Endothelial cell of umbilical vein (primary cell): ENCODE measurements around the gene TMEFF2. TPM values are rescaled to one million over a fixed set of nuclear protein-coding genes. Genes with fewer than 3 reads are reported as not detected.

Experiments
- BruUV-seq: library from RNA; stranded (reverse); fragments of 400-500 nt; replicated peaks from 2 replicates; lab custom pipeline; 2021; lab: Mats Ljungman, UMichigan
- CTCF ChIA-PET: fragments of 300-600, 350-600 bp; sonication (Branson Sonifier 250); formaldehyde crosslinking; loops from one replicate; lab custom pipeline; 2021; ENCODE audit warnings: antibody characterized with exemption, inconsistent platforms; lab: Charles Lee
- POLR2A ChIA-PET: fragments of 300-600, 350-600 bp; sonication (Branson Sonifier 250); formaldehyde crosslinking; loops from one replicate; lab custom pipeline; 2021; ENCODE audit warnings: antibody characterized with exemption, inconsistent platforms; lab: Charles Lee
- DNase-seq: peaks from one replicate; pipeline ENCODE4 v3.0.0-alpha.2; 2011; ENCODE audit warnings: low read depth, low spot score
- FAIRE-seq: peaks from 2 replicates; lab custom pipeline; 2011; peaks lifted over from hg19 to GRCh38; lab: Jason Lieb, UNC
- H2AFZ ChIP-seq: 2 replicates; pipeline ENCODE4 v1.6.0; 2012; ENCODE audit warnings: low read depth, low read length, control low read depth, inconsistent platforms
- H3K27ac ChIP-seq: 2 replicates; pipeline ENCODE4 v1.5.1; 2011; ENCODE audit warnings: low read depth, mild to moderate bottlenecking, control low read depth, low read length, moderate library complexity; ENCODE audit not compliant: insufficient read depth
- H3K27me3 ChIP-seq, 2 experiments: 2 replicates each; pipeline versions ENCODE4 v1.6.0 to v1.6.1; 2011; ENCODE audit warnings: low read length in 2 of 2, mixed read lengths in 1 of 2; ENCODE audit not compliant: control insufficient read depth in 2 of 2, insufficient read depth in 2 of 2
- H3K36me3 ChIP-seq, 2 experiments: 2 replicates in 1 of 2; 3 replicates in 1 of 2; pipeline ENCODE4 v1.5.1; 2011; ENCODE audit warnings: low read length in 2 of 2, mild to moderate bottlenecking in 1 of 2, moderate library complexity in 1 of 2; ENCODE audit not compliant: control insufficient read depth in 2 of 2, insufficient read depth in 2 of 2; ENCODE audit errors: extremely low read depth in 1 of 2
- H3K4me1 ChIP-seq: 3 replicates; pipeline ENCODE4 v1.5.1; 2011; ENCODE audit warnings: mild to moderate bottlenecking, low read length; ENCODE audit not compliant: control insufficient read depth, insufficient read depth; ENCODE audit errors: extremely low read depth
- H3K4me2 ChIP-seq: 2 replicates; pipeline ENCODE4 v1.6.1; 2011; ENCODE audit warnings: low read length, control low read depth, mixed read lengths; ENCODE audit not compliant: insufficient read depth
- H3K4me3 ChIP-seq, 3 experiments: fragments of 200-600 bp in 1 of 3; sonication (generic), shearing (Covaris generic) in 1 of 3; replicated peaks in 1 of 3; 2 replicates each; pipeline ENCODE4 v1.5.1; 2011 to 2016; ENCODE audit warnings: control low read depth in 3 of 3, low read length in 3 of 3, mild to moderate bottlenecking in 2 of 3, inconsistent platforms in 1 of 3, low read depth in 1 of 3, moderate library complexity in 1 of 3; ENCODE audit not compliant: insufficient read depth in 1 of 3
- H3K79me2 ChIP-seq: 2 replicates; pipeline ENCODE4 v1.6.0; 2012; ENCODE audit warnings: low read length, inconsistent platforms; ENCODE audit not compliant: control insufficient read depth, insufficient read depth
- H3K9ac ChIP-seq: replicated peaks from 2 replicates; pipeline ENCODE3; 2011; ENCODE audit warnings: low read length, control low read depth; ENCODE audit not compliant: insufficient read depth; ENCODE audit errors: extremely low read depth
- H3K9me1 ChIP-seq: replicated peaks from 3 replicates; pipeline ENCODE4 v1.6.0; 2011; ENCODE audit warnings: mild to moderate bottlenecking, low read length; ENCODE audit not compliant: control insufficient read depth, insufficient read depth; ENCODE audit errors: extremely low read depth
- H3K9me3 ChIP-seq: replicated peaks from 2 replicates; pipeline ENCODE4 v1.5.1; 2012; ENCODE audit warnings: low read length, inconsistent platforms; ENCODE audit not compliant: control insufficient read depth, insufficient read depth
- H4K20me1 ChIP-seq: replicated peaks from 2 replicates; pipeline ENCODE3; 2011; ENCODE audit warnings: mild to moderate bottlenecking, low read length; ENCODE audit not compliant: control insufficient read depth, insufficient read depth; ENCODE audit errors: extremely low read depth
- CTCF ChIP-seq, 2 donors: IDR thresholded peaks; 1 replicate in 1 of 2; 2 replicates in 1 of 2; pipeline ENCODE4 v1.5.1; 2011; ENCODE audit warnings: low read length in 2 of 2, mild to moderate bottlenecking in 2 of 2, moderate library complexity in 2 of 2, control low read depth in 1 of 2, inconsistent platforms in 1 of 2, low read depth in 1 of 2; ENCODE audit not compliant: insufficient read depth in 1 of 2; ENCODE audit errors: extremely low read depth in 1 of 2
- EZH2 ChIP-seq: IDR thresholded peaks from 2 replicates; pipeline ENCODE4 v1.6.1; 2012; ENCODE audit warnings: borderline replicate concordance, low read depth, mild to moderate bottlenecking, moderate library complexity, low read length, inconsistent platforms; ENCODE audit not compliant: severe bottlenecking
- FOS ChIP-seq: IDR thresholded peaks from 2 replicates; pipeline ENCODE4 v1.6.1; 2011; ENCODE audit warnings: mild to moderate bottlenecking, low read length, moderate library complexity, borderline replicate concordance; ENCODE audit not compliant: insufficient read depth
- GATA2 ChIP-seq: IDR thresholded peaks from 2 replicates; pipeline ENCODE4 v1.7.0; 2011; ENCODE audit warnings: low read depth, mild to moderate bottlenecking, moderate library complexity, mixed read lengths, low read length; ENCODE audit not compliant: insufficient read length, insufficient read depth
- MAX ChIP-seq: IDR thresholded peaks from 2 replicates; pipeline ENCODE4 v1.6.1; 2011; ENCODE audit not compliant: insufficient read depth, insufficient read length
- MYC ChIP-seq: IDR thresholded peaks from one replicate; pipeline ENCODE4 v1.6.1; 2011; ENCODE audit warnings: mild to moderate bottlenecking, low read depth, low read length
- POLR2A ChIP-seq: IDR thresholded peaks from 2 replicates; pipeline ENCODE4 v1.6.1; 2012; ENCODE audit warnings: low read depth, mild to moderate bottlenecking, control low read depth, low read length
- POLR2AphosphoS5 ChIP-seq: IDR thresholded peaks from 2 replicates; pipeline ENCODE4 v1.6.1; 2012; ENCODE audit warnings: low read depth, mild to moderate bottlenecking, control low read depth, low read length, moderate library complexity; ENCODE audit not compliant: insufficient read depth
- dilution Hi-C: fragments of 300-500 bp; cut with MboI; formaldehyde crosslinking; loops from one replicate; pipeline ENCODE4 v1.15.0; 2019; ENCODE audit warnings: low sequenced_read_pairs; ENCODE audit not compliant: extremely low pct_ligation_motif_present
- intact Hi-C: fragments of 100-400 bp; cut with micrococcal nuclease; formaldehyde crosslinking; loops from one replicate; pipeline ENCODE4 v1.10.0; 2022
- polyA plus RNA-seq, 4 experiments: library from polyadenylated mRNA; depleted of rRNA in 3 of 4; stranded (reverse) in 3 of 4; unstranded in 1 of 4; fragments of >200 nt; gene quantifications; 2 replicates each; pipeline versions ENCODE4 v1.2.1 to v1.2.3, GENCODE V29; 2011 to 2012; ENCODE audit warnings: missing spikeins in 1 of 4
- total RNA-seq: library from RNA; stranded (reverse); gene quantifications from 2 replicates; pipeline ENCODE4 v1.2.3, GENCODE V29; 2021

The TMEFF2 gene
- total and polyA plus RNA-seq, 2 donors (not counting 3 experiments of a cell fraction or from before 2014, with no cell fraction given) = 0.18 to 0.20 TPM

- ChIA-PET CTCF (interaction anchor here (0.8 to 3.2 kb wide), 7 partner anchors 8 to 255 kb away, joined by 3 to 19 read pairs (median 3); partner anchors contain the start of gene CAVIN2), POLR2A (no interaction called here)
- Histone ChIP-seq H3K79me2 (no peaks in the 10 kb centered on the region), H4K20me1 (no peaks in the 10 kb centered on the region), H3K9me1 (no peaks in the 10 kb centered on the region), H3K4me1 (peaks cover 38% of the 10 kb centered on the region), H2AFZ (peak overlapping the region; percentile 43), H3K27ac (peak overlapping the region; percentile 7), H3K4me3 (no peak overlapping the region), H3K9ac (no peak overlapping the region), H3K36me3 (no peaks in the 10 kb centered on the region), H3K9me3 (no peaks in the 10 kb centered on the region), H3K27me3 (no peaks in the 10 kb centered on the region), H3K4me2 (peak overlapping the region; percentile 1)
- dilution Hi-C loops = no loop called here
- intact Hi-C loops = loop anchor here (2.0 kb wide), 1 partner anchor 61 kb away; the partner anchor contains the start of gene CAVIN2
- FAIRE-seq = peak; percentile 78
- TF ChIP-seq MAX (no peak), POLR2AphosphoS5 (no peak), CTCF (IDR thresholded peaks at IDR 0.05; ENCODE audit: extremely low read depth in 1 of 2, insufficient read depth in 1 of 2, low read depth in 1 of 2, low read length in 2 of 2) (no peak), GATA2 (no peak), EZH2 (no peak), POLR2A (peak; percentile 18), MYC (no peak), FOS (no peak)
- no TSS peak for BruUV-seq
- DNase-seq = peak; percentile 69
These were observed 287.2 kb downstream of the TMEFF2 start for GRCh38 chr2:191907545-191907944.
